Measurements from ENCODE around the gene FSTL3.
"Not testable (repeated sequence)": the region's sequence is repeated elsewhere in the genome, so short reads cannot be mapped to it uniquely, and the experiment has no call there.

FSTL3 gene

GRCh38 chr19:661427-662196 is 14.6 kb upstream of the FSTL3 start:
- DNase-seq (ENCODE audit: low read depth, low spot score): peak; percentile 34

GRCh38 chr19:662207-662961 is 13.8 kb upstream of the FSTL3 start:
- peak; percentile 58 for DNase-seq (ENCODE audit: low read depth, low spot score)

- DNase-seq (ENCODE audit: low read depth, low spot score): peak; percentile 83
Observed at GRCh38 chr19:662962-663681, 13.1 kb upstream of the FSTL3 start, which contains the start of gene RNF126. Gene RNF126, minus strand, starts transcription at chr19:663214. Its CDS starts 93 bp downstream, at chr19:663121.

GRCh38 chr19:663682-664117 is 12.5 kb upstream of the FSTL3 start:
- no peak for DNase-seq (ENCODE audit: low read depth, low spot score)

- peak; percentile 61 for DNase-seq (ENCODE audit: low read depth, low spot score)
Observed at GRCh38 chr19:664913-665443, 11.2 kb upstream of the FSTL3 start.

- DNase-seq (ENCODE audit: low read depth, low spot score): not testable (repeated sequence)
Observed at GRCh38 chr19:666985-667573, 9.1 kb upstream of the FSTL3 start.

- DNase-seq (ENCODE audit: low read depth, low spot score): not testable (repeated sequence)
Observed at GRCh38 chr19:668675-669434, 7.3 kb upstream of the FSTL3 start.

GRCh38 chr19:670609-671075 is 5.5 kb upstream of the FSTL3 start:
- no peak for DNase-seq (ENCODE audit: low read depth, low spot score)

GRCh38 chr19:674282-675151 is 1.7 kb upstream of the FSTL3 start:
- no peak for DNase-seq (ENCODE audit: low read depth, low spot score)

GRCh38 chr19:676007-676338 is 219 bp upstream of the FSTL3 start:
- DNase-seq (ENCODE audit: low read depth, low spot score): no peak

GRCh38 chr19:677201-677600 is 1.0 kb downstream of the FSTL3 start:
- no peak for DNase-seq (ENCODE audit: low read depth, low spot score)

GRCh38 chr19:677601-678436 is 1.6 kb downstream of the FSTL3 start:
- no peak for DNase-seq (ENCODE audit: low read depth, low spot score)

GRCh38 chr19:678791-679388 is 2.7 kb downstream of the FSTL3 start:
- no peak for DNase-seq (ENCODE audit: low read depth, low spot score)

- no peak for DNase-seq (ENCODE audit: low read depth, low spot score)
Observed at GRCh38 chr19:679418-680286, 3.5 kb downstream of the FSTL3 start.

- DNase-seq (ENCODE audit: low read depth, low spot score): peak; percentile 98
Observed at GRCh38 chr19:680287-681028, 4.3 kb downstream of the FSTL3 start.
